Stimulated activated CD4-positive, alpha-beta T cell treated with anti-CD3 and anti-CD28 coated beads, Interleukin-15, amount 100 ng/mL, for 24 hours (primary cell): ENCODE results near the gene KRT72.

ENCODE experiments used
- DNase-seq: peaks from one replicate; pipeline ENCODE4 v3.0.0-alpha.2; 2020

KRT72 gene

DNA sequence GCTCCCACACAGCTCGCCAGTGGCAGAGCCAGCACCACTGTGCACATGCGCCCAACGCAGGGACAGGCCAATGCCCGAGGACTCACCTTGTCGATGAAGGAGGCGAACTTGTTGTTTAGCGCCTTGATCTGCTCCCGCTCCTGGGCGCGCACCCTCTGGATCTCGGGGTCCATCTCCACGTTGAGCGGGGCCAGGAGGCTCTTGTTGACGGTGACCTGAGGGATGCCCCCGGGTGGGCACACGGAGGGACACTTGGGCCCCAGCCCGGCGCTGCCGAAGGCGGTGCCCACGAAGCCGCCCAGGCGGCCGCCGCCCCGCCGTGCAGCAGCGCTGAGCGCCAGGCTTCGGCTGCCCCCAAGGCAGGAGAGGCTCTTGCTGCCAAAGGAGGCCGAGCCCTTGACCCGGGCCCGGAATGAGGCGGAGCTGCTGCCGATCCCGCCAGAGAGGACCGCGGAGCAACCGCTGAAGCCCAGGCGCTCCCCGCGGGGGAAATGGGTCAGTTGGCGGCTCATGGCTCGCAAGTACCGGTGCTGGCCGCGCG is at the start of gene KRT72:
KRT72 (minus strand) TSS at position 523 of the 541 bp plus-strand sequence; CDS start at position 512, 11 bp downstream.
- no peak for DNase-seq

- no peak for DNase-seq
Observed at GRCh38 chr12:52650520-52651081, 49.3 kb upstream of the KRT72 start.

DNA sequence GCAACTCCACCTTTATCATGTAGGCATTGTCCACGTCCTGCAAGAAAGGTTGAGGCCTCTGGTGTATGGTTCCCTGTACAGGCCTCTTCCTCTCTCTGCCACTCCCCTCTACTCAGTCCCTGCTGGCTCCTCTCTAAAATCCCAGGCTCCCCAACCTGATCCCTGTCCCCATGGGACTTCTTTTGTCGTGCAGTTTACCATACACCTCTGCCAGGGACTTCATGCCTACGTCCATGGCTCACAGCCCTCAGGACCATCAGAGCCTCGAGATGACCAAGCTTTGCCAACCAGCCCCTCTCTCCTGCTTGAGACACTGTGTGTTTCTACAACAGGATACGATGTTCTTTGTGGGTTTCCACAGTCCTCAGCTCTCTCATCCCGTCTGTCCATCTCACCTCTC is 47.8 kb upstream of the KRT72 start:
- DNase-seq = no peak

DNA sequence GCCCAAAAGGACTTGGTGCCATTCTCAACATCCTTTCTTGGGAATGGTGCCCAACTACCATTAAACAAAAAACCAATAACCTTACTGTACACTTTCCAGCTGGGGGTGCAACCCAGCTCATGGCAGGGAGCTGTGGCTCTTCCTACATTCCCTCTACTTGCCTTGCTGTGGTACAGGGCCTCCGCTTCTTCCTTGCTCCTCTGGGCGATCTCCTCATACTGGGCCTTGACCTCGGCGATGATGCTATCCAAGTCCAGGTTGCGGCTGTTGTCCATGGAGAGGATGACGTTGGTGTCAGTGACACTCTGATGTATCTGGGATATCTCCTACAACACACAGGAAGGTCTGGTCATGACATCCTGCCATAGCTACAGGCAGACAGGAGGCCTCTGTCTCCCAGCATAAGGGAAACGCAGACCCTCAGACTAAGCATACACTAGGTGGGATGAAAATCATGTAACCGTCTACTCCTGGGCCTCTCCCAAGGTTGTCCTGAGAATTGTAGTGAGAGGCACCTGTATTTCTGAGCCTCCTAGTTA is 46.8 kb upstream of the KRT72 start:
- DNase-seq = no peak

GRCh38 chr12:52647601-52648000 is 46.3 kb upstream of the KRT72 start:
- DNase-seq = no peak

GRCh38 chr12:52646613-52647012 is 45.4 kb upstream of the KRT72 start:
- DNase-seq = no peak

DNA sequence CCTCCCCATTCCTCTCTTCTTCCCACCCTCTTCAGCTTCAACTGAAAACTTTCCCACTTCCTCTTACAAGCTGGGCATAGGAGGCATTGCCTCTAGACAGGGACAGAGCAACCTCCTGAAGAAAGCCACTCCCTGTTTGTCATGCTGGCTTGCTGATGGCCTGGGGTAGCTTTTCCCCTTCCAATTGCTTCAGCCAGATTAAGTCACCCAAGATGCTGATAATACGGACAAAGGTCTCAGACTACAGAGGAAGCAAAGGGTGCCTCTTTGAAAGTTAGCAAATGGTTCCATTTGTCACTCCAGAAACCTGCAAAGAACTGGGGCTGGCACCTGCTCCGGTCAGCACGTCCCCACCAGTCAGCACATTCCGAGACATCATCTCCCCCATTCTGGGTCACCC is 44.7 kb upstream of the KRT72 start:
- no peak for DNase-seq

DNA sequence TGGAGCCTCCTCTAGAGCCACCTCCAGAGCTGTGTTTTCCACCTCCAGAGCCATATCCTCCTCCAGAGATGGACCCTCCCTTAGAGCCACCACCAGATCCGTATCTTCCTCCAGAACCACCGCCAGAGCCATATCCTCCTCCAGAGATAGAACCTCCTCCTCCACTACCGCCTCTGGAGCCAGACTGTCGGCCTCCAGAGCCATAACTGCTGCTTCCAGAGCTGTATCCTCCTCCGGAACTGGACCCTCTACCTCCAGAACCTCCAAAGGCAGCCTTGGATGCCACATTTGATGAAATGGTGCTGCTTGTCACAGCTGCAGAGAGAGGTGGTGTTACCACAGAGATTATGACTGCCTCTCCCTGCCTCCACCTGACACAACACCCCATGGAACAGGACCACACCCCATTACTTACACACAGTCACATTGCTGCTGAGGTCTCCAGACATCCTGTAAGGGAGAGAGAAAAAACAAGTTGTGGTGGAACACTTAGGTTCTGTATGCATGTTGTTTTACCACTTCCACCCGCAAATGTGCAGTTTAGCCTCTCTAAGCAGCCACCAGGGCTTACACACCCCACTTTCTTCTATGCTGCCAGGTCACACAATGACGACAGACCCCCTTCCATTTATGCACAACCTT is 44.0 kb upstream of the KRT72 start:
- peak; percentile 11 for DNase-seq

GRCh38 chr12:52644078-52644415 is 42.8 kb upstream of the KRT72 start:
- no peak for DNase-seq

DNA sequence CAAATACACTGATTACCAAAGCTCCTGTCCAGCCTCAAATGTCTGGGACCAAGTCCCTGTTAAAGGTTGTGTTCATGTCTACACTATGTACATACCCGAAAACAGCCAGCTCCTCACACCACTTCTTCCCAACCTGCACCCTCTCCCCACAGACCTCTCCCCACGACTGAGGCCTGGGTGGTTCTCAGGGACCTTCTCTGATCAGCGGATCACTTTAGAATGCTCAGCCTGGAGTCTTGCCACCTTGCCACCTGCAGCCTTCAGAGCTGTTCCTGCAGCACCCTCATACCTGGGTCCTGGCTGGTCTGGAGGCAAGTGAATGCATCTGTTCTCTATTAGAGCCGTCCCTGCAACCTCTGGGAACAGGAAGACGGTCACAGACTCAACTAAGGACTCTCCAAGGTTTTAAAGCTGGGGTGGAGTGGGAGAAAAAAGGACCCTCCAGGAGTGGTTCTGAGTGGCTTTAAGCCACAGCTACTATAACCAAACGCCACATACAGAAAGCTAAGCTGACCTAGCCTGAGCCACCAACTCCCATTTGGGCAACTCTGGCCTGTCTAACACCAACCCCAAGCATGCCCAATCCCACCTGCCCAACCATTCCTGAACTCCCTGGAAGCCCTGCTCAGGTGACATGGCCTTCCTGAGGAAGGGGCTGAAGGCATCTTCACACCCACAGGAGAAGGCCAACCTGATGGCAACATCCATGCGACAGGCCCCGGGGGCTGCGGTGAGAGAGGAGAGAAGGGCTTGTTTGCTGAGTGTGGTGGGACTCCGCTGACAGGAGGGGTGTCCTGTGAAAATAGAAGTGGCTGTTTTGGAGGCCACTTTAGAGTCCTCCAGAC is 42.2 kb upstream of the KRT72 start:
- DNase-seq = no peak

DNA sequence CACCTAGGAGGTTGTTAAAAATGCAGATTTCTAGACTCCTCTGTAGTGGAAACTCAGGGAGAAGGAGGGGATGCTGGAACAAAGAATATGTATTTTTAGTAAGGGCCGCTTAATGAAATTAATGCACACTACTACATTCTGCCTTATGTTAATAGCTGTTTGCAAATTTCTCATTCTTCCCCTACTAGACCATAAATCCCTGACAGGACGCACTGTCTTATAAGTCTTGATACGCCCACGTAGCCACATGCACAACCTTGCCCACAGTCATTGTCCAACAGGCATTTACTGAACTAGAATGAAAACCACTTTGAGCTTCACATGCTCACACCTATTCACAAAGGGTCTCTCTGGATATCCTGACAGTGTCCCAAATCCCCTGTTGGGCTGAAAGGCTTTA is 40.2 kb upstream of the KRT72 start:
- no peak for DNase-seq

DNA sequence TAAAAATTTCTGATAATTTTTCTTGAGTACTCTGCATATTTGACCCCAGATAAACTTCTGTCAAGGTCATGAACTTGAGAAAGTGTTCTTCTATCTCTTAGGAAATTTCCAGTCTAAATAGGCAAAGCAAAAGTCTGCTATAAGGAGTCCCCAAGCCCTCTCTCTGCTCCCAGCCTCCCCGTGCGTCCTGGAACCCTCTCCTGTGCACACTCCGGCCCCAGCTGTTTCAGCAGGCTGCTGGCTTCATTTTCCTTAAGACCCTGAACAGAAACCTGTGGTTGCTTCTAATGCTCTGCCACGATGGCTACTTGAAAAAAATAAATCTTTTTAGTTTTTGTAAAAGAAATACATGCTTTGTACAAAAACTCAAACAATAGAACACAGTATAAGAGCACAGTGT is 36.0 kb upstream of the KRT72 start:
- no peak for DNase-seq

DNA sequence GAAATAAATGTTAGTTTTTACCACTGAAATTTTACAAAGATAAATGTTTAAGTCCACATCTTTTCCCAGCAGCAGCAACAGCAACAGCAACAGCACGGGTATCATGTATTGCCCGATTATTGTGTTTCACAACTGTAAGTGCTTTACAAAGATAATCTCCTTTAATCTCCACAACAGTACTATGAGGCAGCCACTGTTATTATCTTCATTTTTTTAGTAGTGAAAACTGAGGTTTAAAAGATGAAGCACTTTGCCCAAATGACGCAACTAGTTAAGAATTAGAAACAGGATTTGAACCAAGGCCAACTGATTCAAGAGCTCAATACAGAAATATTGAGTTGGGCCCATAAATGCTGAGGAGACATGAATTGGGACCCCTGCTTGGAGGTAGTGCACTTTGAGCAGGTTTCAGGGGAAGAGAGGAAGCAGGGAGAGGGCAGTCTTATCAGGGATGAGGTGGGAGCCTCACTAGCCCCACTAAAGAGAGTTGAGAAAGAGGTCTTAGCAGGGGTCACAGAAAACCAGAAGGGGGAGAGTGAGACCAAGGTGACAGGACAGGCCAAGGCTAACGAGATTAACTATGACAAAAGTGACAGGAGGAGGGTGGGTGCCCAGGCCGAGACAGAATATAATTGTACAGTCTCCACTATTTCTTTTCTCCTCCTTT is 35.5 kb upstream of the KRT72 start:
- DNase-seq = no peak

DNA sequence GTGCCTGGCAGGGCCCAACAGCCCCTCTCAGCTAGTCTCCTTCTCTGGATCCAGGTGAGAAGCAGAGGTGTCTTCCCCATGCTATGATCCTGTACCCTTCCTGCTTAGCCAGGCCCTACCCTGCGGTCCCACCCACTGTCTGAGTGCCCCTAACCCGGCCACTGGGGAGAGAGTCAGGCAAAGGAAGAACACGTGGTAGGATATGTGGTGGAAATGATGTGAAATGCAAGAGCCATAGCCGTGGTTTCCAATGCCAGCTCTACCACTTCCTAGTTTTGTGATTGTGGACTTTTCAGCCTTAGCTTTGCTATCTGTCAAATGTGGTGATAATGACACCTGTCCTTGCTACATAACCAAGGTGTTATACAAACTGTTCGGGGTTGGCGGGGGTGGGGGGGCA is 34.9 kb upstream of the KRT72 start:
- no peak for DNase-seq

- DNase-seq = no peak
Observed at GRCh38 chr12:52634266-52635056, 33.2 kb upstream of the KRT72 start.

DNA sequence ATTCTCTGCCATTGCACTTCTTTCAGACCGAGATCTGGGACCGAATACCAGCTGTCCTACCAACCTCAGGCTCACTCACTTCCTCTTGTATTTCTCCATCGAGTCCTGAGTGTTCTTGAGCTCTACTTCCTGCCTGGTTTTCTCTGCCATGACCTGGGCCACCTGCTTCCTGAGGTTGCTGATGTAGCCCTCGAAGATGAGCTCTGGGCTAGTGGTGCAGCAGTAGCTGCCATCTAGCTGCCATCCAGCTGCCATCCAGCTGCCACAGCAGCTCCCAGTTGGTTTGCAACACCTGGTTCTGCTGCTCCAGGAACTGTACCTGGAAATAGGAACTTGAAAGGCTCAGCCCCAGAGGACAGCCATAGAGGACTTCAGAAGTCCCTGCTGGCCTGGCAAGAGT is 32.1 kb upstream of the KRT72 start:
- no peak for DNase-seq

DNA sequence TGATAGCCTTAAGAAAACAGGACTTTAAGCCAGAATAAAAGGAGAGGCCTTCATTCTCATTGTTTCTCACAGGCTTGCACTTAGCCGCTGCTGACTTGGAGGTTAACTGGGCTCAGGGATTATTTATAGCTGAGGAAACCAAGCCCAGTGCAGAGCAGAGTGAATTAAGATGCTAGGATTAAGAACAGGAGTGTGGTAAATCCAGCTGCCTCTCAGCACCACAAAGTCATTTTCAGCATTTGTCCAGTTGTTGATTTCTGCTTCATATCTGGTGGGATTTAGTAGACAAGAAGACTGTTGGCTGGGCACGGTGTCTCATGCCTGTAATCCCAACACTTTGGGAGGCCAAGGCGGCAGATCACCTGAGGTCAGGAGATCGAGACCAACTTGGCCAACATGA is 31.4 kb upstream of the KRT72 start:
- no peak for DNase-seq

GRCh38 chr12:52631676-52632459 is 30.6 kb upstream of the KRT72 start:
- DNase-seq = no peak

- DNase-seq = no peak
Observed at GRCh38 chr12:52631264-52631663, 30.0 kb upstream of the KRT72 start.

DNA sequence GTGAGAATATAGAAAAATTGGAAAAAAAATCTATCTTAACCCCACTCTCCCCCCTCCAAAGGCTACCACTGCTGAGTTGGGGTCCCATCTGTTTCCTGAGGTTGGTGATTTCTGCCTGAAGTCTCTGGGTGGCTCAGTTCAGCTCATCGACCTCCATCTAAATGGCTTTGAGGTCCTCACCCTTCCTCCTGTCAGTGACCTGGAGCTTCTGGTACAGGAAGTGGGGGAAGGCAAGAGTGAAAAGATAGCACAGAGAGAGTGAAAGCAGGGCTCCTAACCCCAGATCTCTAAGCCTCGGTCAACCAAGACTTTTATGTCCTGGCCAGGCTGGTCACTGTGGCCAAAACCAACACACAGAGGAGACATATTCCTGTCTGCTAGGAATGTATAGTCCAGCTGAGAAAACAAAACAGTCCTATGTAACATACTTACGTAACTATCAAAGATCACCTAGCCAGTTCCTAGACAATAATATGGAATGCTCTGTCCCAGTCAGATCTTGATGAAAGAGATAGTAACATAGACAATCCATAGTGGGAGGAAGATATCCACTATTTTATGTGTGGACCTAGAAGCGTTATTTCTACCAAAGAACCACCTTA is 29.4 kb upstream of the KRT72 start:
- DNase-seq = no peak

GRCh38 chr12:52630008-52630500 is 28.8 kb upstream of the KRT72 start:
- DNase-seq = no peak
